GM19035 (cell line): ENCODE data around the gene PPIP5K1.
"Not testable (repeated sequence)": the region's sequence is repeated elsewhere in the genome, so short reads cannot be mapped to it uniquely, and the experiment has no call there.

Source experiments
- ATAC-seq: cut with Tn5 transposase; IDR thresholded peaks from one replicate; pipeline ENCODE4 v1.9.1; 2021; ENCODE audit not compliant: unreplicated experiment

Gene PPIP5K1

GRCh38 chr15:43589778-43590466 is at the start of gene PPIP5K1:
Gene PPIP5K1, minus strand, starts transcription at chr15:43590208. Its CDS starts 5,704 bp downstream, at chr15:43584504.
- peak; percentile 99 for ATAC-seq

- ATAC-seq = not testable (repeated sequence)
Measured at GRCh38 chr15:43638464-43639204, 48.6 kb upstream of the PPIP5K1 start.

GRCh38 chr15:43626937-43627336 is 36.9 kb upstream of the PPIP5K1 start:
- not testable (repeated sequence) for ATAC-seq

- ATAC-seq = no peak
Measured at GRCh38 chr15:43625106-43625505, 35.1 kb upstream of the PPIP5K1 start.

- ATAC-seq = not testable (repeated sequence)
Measured at GRCh38 chr15:43622068-43622799, 32.2 kb upstream of the PPIP5K1 start.

- ATAC-seq = not testable (repeated sequence)
Measured at GRCh38 chr15:43618700-43619099, 28.7 kb upstream of the PPIP5K1 start, which contains the start of gene STRC. Gene STRC, minus strand, starts transcription at chr15:43618800. Its CDS starts 78 bp downstream, at chr15:43618722.

GRCh38 chr15:43617750-43618149 is 27.7 kb upstream of the PPIP5K1 start:
- not testable (repeated sequence) for ATAC-seq

GRCh38 chr15:43602233-43602632 is 12.2 kb upstream of the PPIP5K1 start:
- ATAC-seq = not testable (repeated sequence)

- ATAC-seq = not testable (repeated sequence)
Measured at GRCh38 chr15:43600200-43600599, 10.2 kb upstream of the PPIP5K1 start.

- ATAC-seq = not testable (repeated sequence)
Measured at GRCh38 chr15:43599131-43599530, 9.1 kb upstream of the PPIP5K1 start.

- ATAC-seq = not testable (repeated sequence)
Measured at GRCh38 chr15:43593328-43594190, 3.6 kb upstream of the PPIP5K1 start, which contains the start of gene CKMT1B. Gene CKMT1B, plus strand, starts transcription at chr15:43594027. Its CDS starts 192 bp downstream, at chr15:43594219.

GRCh38 chr15:43592841-43593240 is 2.8 kb upstream of the PPIP5K1 start:
- ATAC-seq = not testable (repeated sequence)

- ATAC-seq = not testable (repeated sequence)
Measured at GRCh38 chr15:43574607-43575006, 15.4 kb downstream of the PPIP5K1 start.

GRCh38 chr15:43566615-43567014 is 23.4 kb downstream of the PPIP5K1 start:
- not testable (repeated sequence) for ATAC-seq

- not testable (repeated sequence) for ATAC-seq
Measured at GRCh38 chr15:43563793-43564192, 26.2 kb downstream of the PPIP5K1 start.

- not testable (repeated sequence) for ATAC-seq
Measured at GRCh38 chr15:43562753-43563152, 27.3 kb downstream of the PPIP5K1 start.

- no peak for ATAC-seq
Measured at GRCh38 chr15:43552986-43553385, 37.0 kb downstream of the PPIP5K1 start.

GRCh38 chr15:43552256-43552655 is 37.8 kb downstream of the PPIP5K1 start:
- no peak for ATAC-seq

- ATAC-seq = no peak
Measured at GRCh38 chr15:43550527-43551363, 39.3 kb downstream of the PPIP5K1 start.
